ENCODE data around the gene CPT2.

DNA sequence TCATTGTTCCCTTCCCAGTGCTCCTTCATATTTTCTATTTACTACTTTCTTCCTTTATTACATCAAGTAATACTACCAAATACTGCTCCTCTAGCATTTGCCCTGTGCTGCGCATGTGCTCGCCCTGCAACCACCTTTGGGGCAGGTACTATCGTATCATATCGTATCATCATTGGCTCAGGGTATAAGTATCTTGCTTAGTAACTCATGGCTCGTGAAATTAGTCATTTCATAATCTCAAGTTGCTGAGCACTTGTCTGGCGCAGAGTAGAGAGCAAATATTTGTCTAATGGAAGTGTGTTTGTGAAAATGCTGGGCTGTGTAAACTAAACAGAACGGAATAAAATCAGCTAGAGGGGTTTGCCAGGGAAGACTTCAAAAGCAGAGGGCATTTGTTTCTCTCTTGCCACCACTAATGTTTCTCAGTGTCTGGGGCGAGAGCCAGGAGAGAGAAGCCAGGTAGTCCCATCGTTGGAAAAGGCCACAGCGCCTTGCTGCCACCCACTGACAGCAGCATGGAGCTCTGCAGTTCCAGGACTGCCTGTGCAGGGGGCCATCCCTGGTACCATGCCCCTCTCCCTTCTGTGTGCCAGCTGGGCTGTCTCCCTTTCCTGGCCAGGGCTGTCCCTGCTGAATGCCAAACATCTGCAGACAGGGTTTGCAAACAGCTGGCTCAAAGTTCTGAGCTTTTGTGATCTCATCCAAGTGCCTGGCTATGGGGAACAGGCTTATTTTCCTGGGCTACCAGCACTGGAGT lies 20.0 kb upstream of the CPT2 start:
- TF ChIP-seq, protein P1, sequence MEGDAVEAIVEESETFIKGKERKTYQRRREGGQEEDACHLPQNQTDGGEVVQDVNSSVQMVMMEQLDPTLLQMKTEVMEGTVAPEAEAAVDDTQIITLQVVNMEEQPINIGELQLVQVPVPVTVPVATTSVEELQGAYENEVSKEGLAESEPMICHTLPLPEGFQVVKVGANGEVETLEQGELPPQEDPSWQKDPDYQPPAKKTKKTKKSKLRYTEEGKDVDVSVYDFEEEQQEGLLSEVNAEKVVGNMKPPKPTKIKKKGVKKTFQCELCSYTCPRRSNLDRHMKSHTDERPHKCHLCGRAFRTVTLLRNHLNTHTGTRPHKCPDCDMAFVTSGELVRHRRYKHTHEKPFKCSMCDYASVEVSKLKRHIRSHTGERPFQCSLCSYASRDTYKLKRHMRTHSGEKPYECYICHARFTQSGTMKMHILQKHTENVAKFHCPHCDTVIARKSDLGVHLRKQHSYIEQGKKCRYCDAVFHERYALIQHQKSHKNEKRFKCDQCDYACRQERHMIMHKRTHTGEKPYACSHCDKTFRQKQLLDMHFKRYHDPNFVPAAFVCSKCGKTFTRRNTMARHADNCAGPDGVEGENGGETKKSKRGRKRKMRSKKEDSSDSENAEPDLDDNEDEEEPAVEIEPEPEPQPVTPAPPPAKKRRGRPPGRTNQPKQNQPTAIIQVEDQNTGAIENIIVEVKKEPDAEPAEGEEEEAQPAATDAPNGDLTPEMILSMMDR (conservative IDR thresholded peaks at IDR 0.05) = peak; percentile 91
- TF ChIP-seq ZFX (IDR thresholded peaks at IDR 0.05) = no peak

Data from C4-2B (cell line).